ENCODE data around the gene MRC2.

MRC2 gene

GRCh38 chr17:62718429-62718828 is 91.0 kb downstream of the MRC2 start:
- DNase-seq = no peak

- no peak for DNase-seq
Measured at GRCh38 chr17:62719586-62719985, 92.1 kb downstream of the MRC2 start.

- DNase-seq = no peak
Measured at GRCh38 chr17:62720126-62720850, 92.8 kb downstream of the MRC2 start.

GRCh38 chr17:62722625-62723024 is 95.2 kb downstream of the MRC2 start:
- no peak for DNase-seq

- no peak for DNase-seq
Measured at GRCh38 chr17:62723842-62724241, 96.4 kb downstream of the MRC2 start.

- peak in 26 of 56 donors; percentile 6 to 75 (median 38) for DNase-seq
Measured at GRCh38 chr17:62724398-62725146, 97.1 kb downstream of the MRC2 start.

- DNase-seq = no peak
Measured at GRCh38 chr17:62725791-62726249, 98.3 kb downstream of the MRC2 start.

- no peak for DNase-seq
Measured at GRCh38 chr17:62727916-62728672, 100.6 kb downstream of the MRC2 start.

GRCh38 chr17:62732125-62732524 is 104.7 kb downstream of the MRC2 start:
- DNase-seq = no peak

- DNase-seq = no peak
Measured at GRCh38 chr17:62735044-62735651, 107.7 kb downstream of the MRC2 start.

- no peak for DNase-seq
Measured at GRCh38 chr17:62737513-62737912, 110.0 kb downstream of the MRC2 start.

GRCh38 chr17:62738281-62738680 is 110.8 kb downstream of the MRC2 start:
- no peak for DNase-seq

- DNase-seq = peak in 3 of 56 donors; percentile 1 to 35 (median 10)
Measured at GRCh38 chr17:62739645-62740388, 112.3 kb downstream of the MRC2 start.

- no peak for DNase-seq
Measured at GRCh38 chr17:62741290-62741689, 113.8 kb downstream of the MRC2 start.
